T-helper 1 cell treated with Interleukin-12 subunit alpha and Interleukin-12 subunit beta and Interleukin-4 antibody, amounts not matched to agents 30 μg/mL and 1 μg/mL, for 36 hours (primary cell): ENCODE data around the gene PTRH2.
"Not testable (repeated sequence)": the region's sequence is repeated elsewhere in the genome, so short reads cannot be mapped to it uniquely, and the experiment has no call there.

ENCODE experiments used
- H3K27ac Mint-ChIP-seq: one replicate; pipeline ENCODE4 v1.8.0; 2021; ENCODE audit warnings: mild to moderate bottlenecking, mixed read lengths
- H3K27me3 Mint-ChIP-seq: one replicate; pipeline ENCODE4 v1.8.0; 2021; ENCODE audit warnings: low read depth, mixed read lengths
- H3K36me3 Mint-ChIP-seq: one replicate; pipeline ENCODE4 v1.8.0; 2021; ENCODE audit warnings: low read depth, mixed read lengths
- H3K4me1 Mint-ChIP-seq: one replicate; pipeline ENCODE4 v1.8.0; 2021; ENCODE audit warnings: low read depth, mixed read lengths
- H3K4me3 Mint-ChIP-seq: one replicate; pipeline ENCODE4 v1.8.0; 2021; ENCODE audit warnings: mild to moderate bottlenecking, moderate library complexity, mixed read lengths
- H3K9me3 Mint-ChIP-seq: one replicate; pipeline ENCODE4 v1.8.0; 2021; ENCODE audit warnings: mixed read lengths

PTRH2 gene

GRCh38 chr17:59707149-59707970, at the start of gene PTRH2, which contains the start of gene VMP1:
Gene PTRH2, minus strand, starts transcription at chr17:59707430. Its CDS starts 9,452 bp downstream, at chr17:59697978.
Gene VMP1, plus strand, starts transcription at chr17:59707654. Its CDS starts 23,793 bp downstream, at chr17:59731447.
- Mint-ChIP-seq H3K27ac (peak within 1 kb of the TSS; percentile 98), H3K27me3 (no peaks in the 10 kb centered on the region), H3K36me3 (peaks cover 14% of the 10 kb centered on the region), H3K4me1 (peaks cover 31% of the 10 kb centered on the region), H3K9me3 (no peaks in the 10 kb centered on the region), H3K4me3 (peak within 1 kb of the TSS; percentile 100)

- Mint-ChIP-seq H3K27me3 (no peaks in the 10 kb centered on the region), H3K36me3 (peaks cover 30% of the 10 kb centered on the region)
These were observed 49.1 kb upstream of the PTRH2 start for GRCh38 chr17:59756236-59756818.

GRCh38 chr17:59755069-59755468, 47.8 kb upstream of the PTRH2 start:
- not testable (repeated sequence) for H3K9me3 Mint-ChIP-seq, H3K27me3 Mint-ChIP-seq
- Mint-ChIP-seq H3K36me3 (peaks cover 22% of the 10 kb centered on the region), H3K4me3 (peak overlapping the region; percentile 62), H3K27ac (peak overlapping the region; percentile 82), H3K4me1 (peaks cover 59% of the 10 kb centered on the region)

More at GRCh38 chr17:59756236-59756818, 49.1 kb upstream of the PTRH2 start:
- H3K4me1 Mint-ChIP-seq: peaks cover 62% of the 10 kb centered on the region
- H3K27ac Mint-ChIP-seq: peak overlapping the region; percentile 82
- H3K4me3 Mint-ChIP-seq: peak overlapping the region; percentile 61
- peaks cover 17% of the 10 kb centered on the region for H3K9me3 Mint-ChIP-seq

- peaks cover 57% of the 10 kb centered on the region for H3K4me1 Mint-ChIP-seq
These were observed 47.3 kb upstream of the PTRH2 start for GRCh38 chr17:59754552-59754951.

GRCh38 chr17:59753522-59754467, 46.6 kb upstream of the PTRH2 start:
- H3K4me3 Mint-ChIP-seq: peak overlapping the region; percentile 62
- H3K9me3 Mint-ChIP-seq: no peaks in the 10 kb centered on the region
- no peaks in the 10 kb centered on the region for H3K27me3 Mint-ChIP-seq
- H3K27ac Mint-ChIP-seq: peak overlapping the region; percentile 82
- peaks cover 54% of the 10 kb centered on the region for H3K4me1 Mint-ChIP-seq
- peaks cover 14% of the 10 kb centered on the region for H3K36me3 Mint-ChIP-seq

More at GRCh38 chr17:59754552-59754951, 47.3 kb upstream of the PTRH2 start:
- Mint-ChIP-seq H3K27me3 (no peaks in the 10 kb centered on the region), H3K36me3 (peaks cover 18% of the 10 kb centered on the region), H3K27ac (peak overlapping the region; percentile 82), H3K4me3 (peak overlapping the region; percentile 62), H3K9me3 (peaks cover 4% of the 10 kb centered on the region)

- Mint-ChIP-seq H3K4me3 (peak overlapping the region; percentile 54), H3K36me3 (peaks cover 7% of the 10 kb centered on the region), H3K27me3 (no peaks in the 10 kb centered on the region), H3K9me3 (no peaks in the 10 kb centered on the region), H3K27ac (peak overlapping the region; percentile 82), H3K4me1 (peaks cover 50% of the 10 kb centered on the region)
These were observed 45.7 kb upstream of the PTRH2 start for GRCh38 chr17:59752922-59753321.

GRCh38 chr17:59752446-59752845, 45.2 kb upstream of the PTRH2 start:
- H3K27me3 Mint-ChIP-seq: no peaks in the 10 kb centered on the region
- H3K4me1 Mint-ChIP-seq: peaks cover 46% of the 10 kb centered on the region
- no peaks in the 10 kb centered on the region for H3K9me3 Mint-ChIP-seq
- H3K36me3 Mint-ChIP-seq: peaks cover 4% of the 10 kb centered on the region
- H3K4me3 Mint-ChIP-seq: peak overlapping the region; percentile 66
- H3K27ac Mint-ChIP-seq: peak overlapping the region; percentile 92

GRCh38 chr17:59751955-59752413, 44.8 kb upstream of the PTRH2 start:
- peak overlapping the region; percentile 66 for H3K4me3 Mint-ChIP-seq
- peak overlapping the region; percentile 92 for H3K27ac Mint-ChIP-seq
- H3K9me3 Mint-ChIP-seq: no peaks in the 10 kb centered on the region
- H3K27me3 Mint-ChIP-seq: no peaks in the 10 kb centered on the region
- peaks cover 5% of the 10 kb centered on the region for H3K36me3 Mint-ChIP-seq
- peaks cover 48% of the 10 kb centered on the region for H3K4me1 Mint-ChIP-seq

- H3K36me3 Mint-ChIP-seq: peaks cover 8% of the 10 kb centered on the region
- no peak overlapping the region for H3K4me3 Mint-ChIP-seq
- H3K4me1 Mint-ChIP-seq: peaks cover 29% of the 10 kb centered on the region
- no peak overlapping the region for H3K27ac Mint-ChIP-seq
- H3K9me3 Mint-ChIP-seq: no peaks in the 10 kb centered on the region
- no peaks in the 10 kb centered on the region for H3K27me3 Mint-ChIP-seq
These were observed 41.4 kb upstream of the PTRH2 start for GRCh38 chr17:59748591-59748990.

GRCh38 chr17:59746849-59747445, 39.7 kb upstream of the PTRH2 start:
- H3K36me3 Mint-ChIP-seq: peaks cover 19% of the 10 kb centered on the region
- no peak overlapping the region for H3K4me3 Mint-ChIP-seq
- H3K9me3 Mint-ChIP-seq: no peaks in the 10 kb centered on the region
- H3K4me1 Mint-ChIP-seq: peaks cover 17% of the 10 kb centered on the region
- peak overlapping the region; percentile 59 for H3K27ac Mint-ChIP-seq
- no peaks in the 10 kb centered on the region for H3K27me3 Mint-ChIP-seq

- H3K36me3 Mint-ChIP-seq: peaks cover 21% of the 10 kb centered on the region
- H3K27me3 Mint-ChIP-seq: no peaks in the 10 kb centered on the region
- H3K27ac Mint-ChIP-seq: no peak overlapping the region
- H3K9me3 Mint-ChIP-seq: no peaks in the 10 kb centered on the region
- H3K4me1 Mint-ChIP-seq: peaks cover 10% of the 10 kb centered on the region
- no peak overlapping the region for H3K4me3 Mint-ChIP-seq
These were observed 37.8 kb upstream of the PTRH2 start for GRCh38 chr17:59745040-59745439.

GRCh38 chr17:59743842-59744241, 36.6 kb upstream of the PTRH2 start:
- Mint-ChIP-seq H3K27ac (no peak overlapping the region), H3K36me3 (peaks cover 21% of the 10 kb centered on the region), H3K27me3 (no peaks in the 10 kb centered on the region), H3K9me3 (no peaks in the 10 kb centered on the region), H3K4me1 (peaks cover 10% of the 10 kb centered on the region), H3K4me3 (no peak overlapping the region)

GRCh38 chr17:59737324-59737723, 30.1 kb upstream of the PTRH2 start:
- Mint-ChIP-seq H3K9me3 (no peaks in the 10 kb centered on the region), H3K4me1 (peaks cover 4% of the 10 kb centered on the region), H3K27me3 (no peaks in the 10 kb centered on the region), H3K36me3 (peaks cover 22% of the 10 kb centered on the region), H3K27ac (no peak overlapping the region), H3K4me3 (no peak overlapping the region)

- peaks cover 12% of the 10 kb centered on the region for H3K4me1 Mint-ChIP-seq
- no peaks in the 10 kb centered on the region for H3K27me3 Mint-ChIP-seq
- no peaks in the 10 kb centered on the region for H3K9me3 Mint-ChIP-seq
- H3K4me3 Mint-ChIP-seq: no peak overlapping the region
- H3K27ac Mint-ChIP-seq: no peak overlapping the region
- H3K36me3 Mint-ChIP-seq: peaks cover 21% of the 10 kb centered on the region
These were observed 27.0 kb upstream of the PTRH2 start for GRCh38 chr17:59734226-59734625.
